HG03442 (cell line): Measurements from ENCODE around the gene RADIL.

Experiments used
- ATAC-seq: cut with Tn5 transposase; IDR thresholded peaks from one replicate; pipeline ENCODE4 v1.9.1; 2021; ENCODE audit warnings: mild to moderate bottlenecking, moderate library complexity; ENCODE audit not compliant: unreplicated experiment

RADIL gene

GRCh38 chr7:4759211-4759610 lies 124.3 kb downstream of the RADIL start:
- ATAC-seq: no peak

- no peak for ATAC-seq
Measured at GRCh38 chr7:4758791-4759190, 124.7 kb downstream of the RADIL start.

GRCh38 chr7:4758111-4758510 lies 125.4 kb downstream of the RADIL start:
- no peak for ATAC-seq

- ATAC-seq: no peak
Measured at GRCh38 chr7:4755045-4755444, 128.5 kb downstream of the RADIL start.

GRCh38 chr7:4754433-4755010 lies 129.0 kb downstream of the RADIL start:
- ATAC-seq: no peak

GRCh38 chr7:4753598-4754432 lies 129.7 kb downstream of the RADIL start:
- peak; percentile 81 for ATAC-seq

GRCh38 chr7:4751398-4751947 lies 132.0 kb downstream of the RADIL start:
- no peak for ATAC-seq

- no peak for ATAC-seq
Measured at GRCh38 chr7:4749798-4750197, 133.7 kb downstream of the RADIL start.

GRCh38 chr7:4749363-4749762 lies 134.2 kb downstream of the RADIL start:
- no peak for ATAC-seq
